CD14-positive monocyte (primary cell): Measurements from ENCODE around the gene GPR34. TPM values are rescaled to one million over a fixed set of nuclear protein-coding genes. Genes with fewer than 3 reads are reported as not detected.

Experiments
- DNase-seq, 3 donors: peaks; one replicate each; pipeline ENCODE4 v3.0.0-alpha.2; 2011 to 2022
- H2AFZ ChIP-seq: 2 replicates; pipeline ENCODE4 v1.6.0; 2012; ENCODE audit warnings: mild to moderate bottlenecking, low read depth, low read length, inconsistent platforms; ENCODE audit not compliant: insufficient read depth, poor library complexity, severe bottlenecking
- H3K27ac ChIP-seq, 2 donors: 1 replicate in 1 of 2; 2 replicates in 1 of 2; pipeline ENCODE4 v1.5.1; 2012 to 2013; ENCODE audit warnings: low read length in 2 of 2, control low read depth in 1 of 2, inconsistent platforms in 1 of 2, low read depth in 1 of 2, mild to moderate bottlenecking in 1 of 2
- H3K27me3 ChIP-seq, 2 donors: one replicate each; pipeline versions ENCODE4 v1.6.0 to v1.6.1; 2011 to 2013; ENCODE audit warnings: low read length in 2 of 2; ENCODE audit not compliant: control insufficient read depth in 2 of 2, insufficient read depth in 2 of 2
- H3K36me3 ChIP-seq, 2 donors: replicated peaks in 1 of 2; 1 replicate in 1 of 2; 2 replicates in 1 of 2; pipeline versions ENCODE4 v1.5.1 to v1.6.1; 2012 to 2013; ENCODE audit warnings: low read length in 2 of 2, control low read depth in 1 of 2, inconsistent platforms in 1 of 2, mild to moderate bottlenecking in 1 of 2; ENCODE audit not compliant: insufficient read depth in 2 of 2, control insufficient read depth in 1 of 2
- H3K4me1 ChIP-seq, 2 donors: 1 replicate in 1 of 2; 2 replicates in 1 of 2; pipeline versions ENCODE4 v1.5.1 to v1.6.1; 2012 to 2013; ENCODE audit warnings: low read length in 2 of 2, control low read depth in 1 of 2, inconsistent platforms in 1 of 2, mild to moderate bottlenecking in 1 of 2, moderate library complexity in 1 of 2; ENCODE audit not compliant: insufficient read depth in 2 of 2, control insufficient read depth in 1 of 2
- H3K4me2 ChIP-seq: replicated peaks from 2 replicates; pipeline ENCODE3; 2012; ENCODE audit warnings: low read length, moderate library complexity, mild to moderate bottlenecking; ENCODE audit not compliant: poor library complexity, severe bottlenecking; ENCODE audit errors: extremely low read depth
- H3K4me3 ChIP-seq, 3 experiments: fragments of 200-600 bp in 1 of 3; sonication (generic) in 1 of 3; replicated peaks in 1 of 3; 1 replicate in 2 of 3; 2 replicates in 1 of 3; pipeline ENCODE4 v1.5.1; 2011 to 2013; ENCODE audit warnings: low read length in 3 of 3, mild to moderate bottlenecking in 3 of 3, control low read depth in 2 of 3, low read depth in 2 of 3, inconsistent platforms in 1 of 3, moderate library complexity in 1 of 3
- H3K79me2 ChIP-seq: 2 replicates; pipeline ENCODE4 v1.6.0; 2012; ENCODE audit warnings: mild to moderate bottlenecking, control low read depth, inconsistent platforms, low read length, moderate library complexity; ENCODE audit not compliant: insufficient read depth
- H3K9ac ChIP-seq: 2 replicates; pipeline ENCODE4 v1.6.0; 2017; ENCODE audit warnings: low read length, mild to moderate bottlenecking; ENCODE audit not compliant: insufficient read depth, poor library complexity, severe bottlenecking
- H3K9me3 ChIP-seq, 2 donors: replicated peaks in 1 of 2; 1 replicate in 1 of 2; 2 replicates in 1 of 2; pipeline versions ENCODE4 v1.5.1 to v1.6.1; 2012 to 2013; ENCODE audit warnings: low read length in 2 of 2, control low read depth in 1 of 2; ENCODE audit not compliant: control insufficient read depth in 1 of 2, insufficient read depth in 1 of 2
- H4K20me1 ChIP-seq: 2 replicates; pipeline ENCODE4 v1.6.0; 2012; ENCODE audit warnings: mild to moderate bottlenecking, low read length, control low read depth, moderate library complexity; ENCODE audit not compliant: insufficient read depth
- H3K27ac Mint-ChIP-seq, 7 donors: one replicate each; pipeline ENCODE4 v1.8.0; 2020; ENCODE audit warnings: mild to moderate bottlenecking in 7 of 7, mixed read lengths in 7 of 7, moderate library complexity in 6 of 7, inconsistent platforms in 2 of 7
- H3K27me3 Mint-ChIP-seq, 3 donors: one replicate each; pipeline ENCODE4 v1.8.0; 2021 to 2022; ENCODE audit warnings: low read depth in 3 of 3, mild to moderate bottlenecking in 3 of 3, mixed read lengths in 3 of 3, moderate library complexity in 3 of 3, inconsistent platforms in 1 of 3
- H3K36me3 Mint-ChIP-seq, 2 donors: one replicate each; pipeline ENCODE4 v1.8.0; 2020; ENCODE audit warnings: mixed read lengths in 2 of 2, inconsistent platforms in 1 of 2, mild to moderate bottlenecking in 1 of 2
- H3K4me1 Mint-ChIP-seq: one replicate; pipeline ENCODE4 v1.8.0; 2020; ENCODE audit warnings: mild to moderate bottlenecking, mixed read lengths
- H3K4me3 Mint-ChIP-seq, 2 donors: one replicate each; pipeline ENCODE4 v1.8.0; 2020; ENCODE audit warnings: mild to moderate bottlenecking in 2 of 2, mixed read lengths in 2 of 2, moderate library complexity in 1 of 2
- H3K9me3 Mint-ChIP-seq, 7 donors: one replicate each; pipeline ENCODE4 v1.8.0; 2020 to 2022; ENCODE audit warnings: mixed read lengths in 7 of 7, mild to moderate bottlenecking in 6 of 7, moderate library complexity in 6 of 7, inconsistent platforms in 2 of 7
- WGBS: methylation state at CpG from one replicate; pipeline ENCODE4 v1.1.5; 2013; ENCODE audit warnings: missing lambda C conversion rate; ENCODE audit not compliant: insufficient coverage; 5-methylcytosine and 5-hydroxymethylcytosine counted together
- intact Hi-C, 2 donors: fragments of 100-400 bp; cut with micrococcal nuclease; formaldehyde crosslinking; loops; one replicate each; pipeline versions ENCODE4 v1.15.0 to v1.15.1; 2023
- polyA plus RNA-seq, 3 donors: library from polyadenylated mRNA; depleted of rRNA in 1 of 3; unstranded in 2 of 3; stranded (reverse) in 1 of 3; fragments of 300-500 nt in 2 of 3; fragments of >200 nt in 1 of 3; fragmentation: Illumina TruSeq in 2 of 3; gene quantifications; 1 replicate in 2 of 3; 2 replicates in 1 of 3; pipeline ENCODE4 v1.2.3, GENCODE V29; 2012 to 2021
- TF ChIP-seq, protein P1 (sequence below): fragments of 200-600 bp; IDR thresholded peaks from one replicate; pipeline ENCODE4 v1.8.0; 2022; ENCODE audit warnings: antibody characterized with exemption, mild to moderate bottlenecking

Gene GPR34
- polyA plus RNA-seq, 3 donors = 6.1 to 20.3 (median 14.8) TPM

DNA sequence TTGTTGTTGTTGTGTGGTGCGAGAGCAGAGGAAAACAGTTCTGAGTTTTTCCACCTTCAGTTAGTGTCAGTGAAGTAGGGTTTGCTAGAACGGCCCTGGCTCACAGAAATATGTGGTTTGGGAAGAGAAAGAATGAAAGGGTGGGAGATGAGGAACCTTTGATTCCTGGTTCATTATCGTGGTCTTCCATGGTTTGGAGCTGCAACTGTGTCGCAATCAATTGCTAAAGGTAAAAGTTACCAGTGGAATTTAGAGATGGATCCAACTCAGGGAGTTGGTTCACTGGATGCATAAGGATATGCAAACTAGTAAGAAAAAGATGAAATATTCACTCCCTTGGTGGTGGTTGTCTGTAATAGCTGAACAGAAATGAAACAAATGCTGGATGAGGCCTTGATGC, 35.6 kb upstream of the GPR34 start:
- Histone ChIP-seq H3K36me3 (peaks cover under 1 to 8% of the 10 kb centered on the region in 2 donors), H3K4me2 (no peak overlapping the region), H3K4me3 (no peak overlapping the region), H3K27me3 (no peaks in the 10 kb centered on the region), H3K9me3 (peaks cover 4 to 5% of the 10 kb centered on the region in 2 donors), H3K27ac (no peak overlapping the region), H3K4me1 (no peaks in the 10 kb centered on the region), H2AFZ (no peak overlapping the region), H3K79me2 (no peaks in the 10 kb centered on the region), H4K20me1 (no peaks in the 10 kb centered on the region), H3K9ac (no peak overlapping the region)
- peaks cover 3 to 16% (median 11%) of the 10 kb centered on the region in 7 donors for H3K9me3 Mint-ChIP-seq
- H3K36me3 Mint-ChIP-seq = peaks cover 37 to 40% of the 10 kb centered on the region in 2 donors
- 100% methylated on average over 1 of the region's 4 CpGs for WGBS
- DNase-seq = no peak
- intact Hi-C loops = no loop called here
- H3K27me3 Mint-ChIP-seq = peaks cover 0 to 4% (median 0%) of the 10 kb centered on the region in 3 donors
- H3K4me3 Mint-ChIP-seq = no peak overlapping the region
- no peak overlapping the region for H3K27ac Mint-ChIP-seq
- H3K4me1 Mint-ChIP-seq = no peaks in the 10 kb centered on the region
- TF ChIP-seq, protein P1, sequence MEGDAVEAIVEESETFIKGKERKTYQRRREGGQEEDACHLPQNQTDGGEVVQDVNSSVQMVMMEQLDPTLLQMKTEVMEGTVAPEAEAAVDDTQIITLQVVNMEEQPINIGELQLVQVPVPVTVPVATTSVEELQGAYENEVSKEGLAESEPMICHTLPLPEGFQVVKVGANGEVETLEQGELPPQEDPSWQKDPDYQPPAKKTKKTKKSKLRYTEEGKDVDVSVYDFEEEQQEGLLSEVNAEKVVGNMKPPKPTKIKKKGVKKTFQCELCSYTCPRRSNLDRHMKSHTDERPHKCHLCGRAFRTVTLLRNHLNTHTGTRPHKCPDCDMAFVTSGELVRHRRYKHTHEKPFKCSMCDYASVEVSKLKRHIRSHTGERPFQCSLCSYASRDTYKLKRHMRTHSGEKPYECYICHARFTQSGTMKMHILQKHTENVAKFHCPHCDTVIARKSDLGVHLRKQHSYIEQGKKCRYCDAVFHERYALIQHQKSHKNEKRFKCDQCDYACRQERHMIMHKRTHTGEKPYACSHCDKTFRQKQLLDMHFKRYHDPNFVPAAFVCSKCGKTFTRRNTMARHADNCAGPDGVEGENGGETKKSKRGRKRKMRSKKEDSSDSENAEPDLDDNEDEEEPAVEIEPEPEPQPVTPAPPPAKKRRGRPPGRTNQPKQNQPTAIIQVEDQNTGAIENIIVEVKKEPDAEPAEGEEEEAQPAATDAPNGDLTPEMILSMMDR = no peak

DNA sequence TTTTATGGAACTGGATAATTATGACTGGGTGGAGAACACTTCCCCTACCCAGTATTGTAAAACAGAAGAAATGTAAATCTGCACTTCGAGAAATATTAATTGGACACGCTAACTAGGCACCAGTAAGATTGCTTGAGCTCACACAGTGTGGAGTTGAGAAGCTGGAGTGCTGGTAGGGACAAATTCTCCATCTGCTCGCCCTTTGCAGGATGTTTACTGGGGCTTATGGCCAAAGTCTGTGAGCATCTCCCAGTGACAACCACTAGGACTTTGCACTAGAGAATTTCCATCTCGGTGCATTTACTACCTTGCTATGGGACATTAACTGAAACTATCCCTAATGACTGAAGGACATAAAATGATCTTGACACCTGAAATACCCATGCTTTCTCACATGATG, 33.7 kb upstream of the GPR34 start:
- Histone ChIP-seq H3K9me3 (no peaks in the 10 kb centered on the region), H3K9ac (no peak overlapping the region), H3K4me2 (no peak overlapping the region), H3K79me2 (no peaks in the 10 kb centered on the region), H3K27ac (no peak overlapping the region), H3K36me3 (peaks cover 7 to 25% of the 10 kb centered on the region in 2 donors), H3K4me3 (no peak overlapping the region), H2AFZ (no peak overlapping the region), H3K4me1 (no peaks in the 10 kb centered on the region), H3K27me3 (no peaks in the 10 kb centered on the region), H4K20me1 (no peaks in the 10 kb centered on the region)
- DNase-seq = no peak
- TF ChIP-seq, protein P1 = no peak
- no peaks in the 10 kb centered on the region for H3K4me1 Mint-ChIP-seq
- intact Hi-C loops = no loop called here
- no CpG with 5 or more reads among the region's 4 CpGs for WGBS
- H3K27me3 Mint-ChIP-seq = peaks cover 0 to 4% (median 0%) of the 10 kb centered on the region in 3 donors
- no peak overlapping the region for H3K27ac Mint-ChIP-seq
- peaks cover 42 to 43% of the 10 kb centered on the region in 2 donors for H3K36me3 Mint-ChIP-seq
- H3K4me3 Mint-ChIP-seq = no peak overlapping the region
- peaks cover 0 to 6% (median 0%) of the 10 kb centered on the region in 7 donors for H3K9me3 Mint-ChIP-seq
